Tibial artery (tissue), 4 donors: ENCODE results near the gene MFSD6.
"Not testable (repeated sequence)": the region's sequence is repeated elsewhere in the genome, so short reads cannot be mapped to it uniquely, and the experiment has no call there.

Source experiments
- DNase-seq, 2 donors: peaks; one replicate each; pipeline ENCODE4 v3.0.0-alpha.2; 2019
- H3K27ac ChIP-seq, 2 donors: fragments of 200-600 bp; sonication (generic) in 1 of 2; 1 replicate in 1 of 2; 2 replicates in 1 of 2; pipeline ENCODE4 v1.5.1; 2018 to 2019; ENCODE audit warnings: mild to moderate bottlenecking in 1 of 2
- H3K27me3 ChIP-seq, 2 donors: fragments of 200-600 bp; sonication (generic) in 1 of 2; one replicate each; pipeline versions ENCODE4 v1.5.1 to v1.6.0; 2016 to 2019
- H3K36me3 ChIP-seq, 3 donors: fragments of 200-600 bp; sonication (generic) in 2 of 3; one replicate each; pipeline ENCODE4 v1.5.1; 2016 to 2019; ENCODE audit warnings: mild to moderate bottlenecking in 2 of 3
- H3K4me1 ChIP-seq, 4 donors: fragments of 200-600 bp; sonication (generic) in 2 of 4; 1 replicate in 3 of 4; 2 replicates in 1 of 4; pipeline ENCODE4 v1.5.1; 2016 to 2019
- H3K4me3 ChIP-seq, 2 donors: fragments of 200-600 bp; sonication (generic) in 1 of 2; 1 replicate in 1 of 2; 2 replicates in 1 of 2; pipeline ENCODE4 v1.5.1; 2018 to 2019; ENCODE audit warnings: mild to moderate bottlenecking in 2 of 2
- H3K9me3 ChIP-seq, 3 donors: fragments of 200-600 bp; sonication (generic) in 1 of 3; one replicate each; pipeline ENCODE4 v1.5.1; 2016 to 2019
- CTCF ChIP-seq, 2 experiments: fragments of 200-600 bp in 1 of 2; fragments of 450-650 bp in 1 of 2; IDR thresholded peaks; one replicate each; pipeline ENCODE4 v1.5.1; 2017 to 2019; ENCODE audit warnings: antibody characterized with exemption in 2 of 2, mild to moderate bottlenecking in 1 of 2, moderate library complexity in 1 of 2
- intact Hi-C: fragments of 100-400 bp; cut with DNase I; formaldehyde crosslinking; loops from one replicate; pipeline ENCODE4 v1.15.0; 2023; ENCODE audit warnings: low total_unique reads

Gene MFSD6

GRCh38 chr2:190507135-190507534 lies 99.0 kb downstream of the MFSD6 start:
- no peaks in the 10 kb centered on the region for H3K4me1 ChIP-seq
- no peak for TF ChIP-seq CTCF (IDR thresholded peaks at IDR 0.05)
- no peak for DNase-seq
- H3K27ac ChIP-seq = no peak overlapping the region
- intact Hi-C loops = no loop called here
- H3K9me3 ChIP-seq = no peaks in the 10 kb centered on the region
- H3K4me3 ChIP-seq = no peak overlapping the region
- H3K27me3 ChIP-seq = no peaks in the 10 kb centered on the region
- peaks cover 0 to 50% (median 9%) of the 10 kb centered on the region in 3 donors for H3K36me3 ChIP-seq

- H3K9me3 ChIP-seq, H3K27ac ChIP-seq, DNase-seq, intact Hi-C loops, H3K4me1 ChIP-seq, H3K4me3 ChIP-seq, H3K27me3 ChIP-seq: not testable (repeated sequence)
- peaks cover 0 to 29% (median 10%) of the 10 kb centered on the region in 3 donors for H3K36me3 ChIP-seq
Measured at GRCh38 chr2:190509895-190510294, 101.7 kb downstream of the MFSD6 start.

GRCh38 chr2:190511104-190511503 lies 102.9 kb downstream of the MFSD6 start:
- no peak overlapping the region for H3K4me3 ChIP-seq
- H3K9me3 ChIP-seq = no peaks in the 10 kb centered on the region
- no peak for DNase-seq
- H3K36me3 ChIP-seq = peaks cover 0 to 20% (median 7%) of the 10 kb centered on the region in 3 donors
- intact Hi-C loops = no loop called here
- H3K27me3 ChIP-seq = no peaks in the 10 kb centered on the region
- H3K4me1 ChIP-seq = no peaks in the 10 kb centered on the region
- peak; percentile 17 to 21 for TF ChIP-seq CTCF (IDR thresholded peaks at IDR 0.05)
- no peak overlapping the region for H3K27ac ChIP-seq

GRCh38 chr2:190512539-190513095 lies 104.5 kb downstream of the MFSD6 start:
- H3K27ac ChIP-seq = no peak overlapping the region
- H3K9me3 ChIP-seq = no peaks in the 10 kb centered on the region
- no peaks in the 10 kb centered on the region for H3K27me3 ChIP-seq
- H3K4me3 ChIP-seq = no peak overlapping the region
- no peak for TF ChIP-seq CTCF (IDR thresholded peaks at IDR 0.05)
- intact Hi-C loops = no loop called here
- peaks cover 0 to 20% (median 7%) of the 10 kb centered on the region in 3 donors for H3K36me3 ChIP-seq
- no peaks in the 10 kb centered on the region for H3K4me1 ChIP-seq
- no peak for DNase-seq

- Histone ChIP-seq H3K9me3 (no peaks in the 10 kb centered on the region), H3K27me3 (no peaks in the 10 kb centered on the region), H3K4me1 (no peaks in the 10 kb centered on the region), H3K27ac (no peak overlapping the region), H3K36me3 (peaks cover 0 to 14% (median 7%) of the 10 kb centered on the region in 3 donors), H3K4me3 (no peak overlapping the region)
- intact Hi-C loops = no loop called here
- TF ChIP-seq CTCF (IDR thresholded peaks at IDR 0.05) = no peak
- no peak for DNase-seq
Measured at GRCh38 chr2:190513877-190514276, 105.7 kb downstream of the MFSD6 start.

- TF ChIP-seq CTCF (IDR thresholded peaks at IDR 0.05) = no peak
- Histone ChIP-seq H3K27me3 (no peaks in the 10 kb centered on the region), H3K4me3 (no peak overlapping the region), H3K9me3 (no peaks in the 10 kb centered on the region), H3K36me3 (peaks cover 0 to 8% (median 7%) of the 10 kb centered on the region in 3 donors), H3K27ac (no peak overlapping the region), H3K4me1 (no peaks in the 10 kb centered on the region)
- intact Hi-C loops = no loop called here
- no peak for DNase-seq
Measured at GRCh38 chr2:190514676-190515075, 106.5 kb downstream of the MFSD6 start.
